ENCODE data around the gene BRCC3.
A peak's percentile ranks its signal among the peaks of the same experiment; 100 is the strongest.

Gene BRCC3

DNA sequence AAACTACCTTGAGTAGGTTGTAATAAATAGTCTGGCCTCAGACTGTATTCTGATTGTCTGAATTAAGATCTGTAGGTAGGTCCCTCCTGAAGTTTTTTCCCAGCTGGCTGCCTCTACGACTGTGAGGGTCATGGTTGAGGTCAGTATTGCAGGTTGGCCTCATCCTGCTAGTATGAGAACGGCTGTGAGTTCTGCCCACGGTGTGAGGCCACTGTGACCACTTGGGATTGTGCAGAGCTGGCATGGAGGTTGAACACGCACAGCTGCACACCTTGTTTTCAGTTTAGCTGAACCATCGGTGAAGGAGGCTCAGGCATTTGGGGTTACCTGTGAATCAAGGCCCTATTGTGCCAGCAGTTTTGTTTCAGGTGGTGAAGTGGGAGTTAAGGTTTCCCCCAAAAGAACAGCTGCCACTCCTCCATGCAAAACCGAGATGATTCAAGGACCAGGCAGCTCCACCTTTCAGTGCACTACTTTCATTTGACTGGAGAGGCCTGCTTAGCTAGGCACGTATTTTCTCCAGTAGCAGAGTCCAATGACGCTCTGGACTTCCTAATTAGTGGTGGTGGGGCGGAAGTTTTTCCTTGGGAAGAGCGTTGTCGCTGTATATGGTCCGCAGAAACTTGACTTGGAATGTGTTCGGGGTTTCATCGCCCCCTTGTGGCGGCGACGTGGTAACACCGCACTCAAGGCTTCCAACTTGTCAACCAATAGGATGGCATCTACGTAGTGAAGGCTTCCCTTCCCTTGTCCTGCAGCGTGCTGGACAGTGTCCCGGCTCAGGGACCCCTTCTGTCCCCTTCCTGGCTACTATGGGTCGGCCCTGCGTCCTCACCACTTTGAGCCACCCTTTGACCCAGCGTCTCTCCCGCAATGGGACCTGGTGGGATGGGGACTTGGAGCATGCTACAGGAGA is 14.2 kb upstream of the BRCC3 start:
- DNase-seq (ENCODE audit: low read depth in 3 of 3) = peak in 2 of 3 experiments; percentile 6 to 24

DNA sequence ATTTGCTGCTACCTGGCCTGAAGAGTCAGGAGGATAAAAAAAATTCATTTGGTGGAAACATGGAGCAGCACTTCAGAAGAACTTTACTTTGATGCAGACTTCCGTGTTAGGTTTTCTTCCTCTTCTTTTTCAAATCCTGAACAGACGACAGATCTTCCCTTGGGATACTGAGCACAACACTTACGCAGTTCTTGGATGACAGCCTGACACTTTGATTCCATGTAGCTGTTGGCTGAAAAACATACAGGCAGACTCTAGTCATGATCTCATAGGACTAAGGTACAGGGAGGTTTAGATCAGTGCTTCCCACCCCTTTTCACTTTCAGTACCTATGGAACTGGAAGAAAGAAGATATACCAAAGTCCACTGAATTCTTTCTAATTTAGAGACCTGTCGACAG is 9.5 kb upstream of the BRCC3 start:
- no peak for DNase-seq (ENCODE audit: low read depth in 3 of 3)

GRCh38 chrX:155065035-155065734 is 6.1 kb upstream of the BRCC3 start:
- DNase-seq (ENCODE audit: low read depth in 3 of 3) = no peak

DNA sequence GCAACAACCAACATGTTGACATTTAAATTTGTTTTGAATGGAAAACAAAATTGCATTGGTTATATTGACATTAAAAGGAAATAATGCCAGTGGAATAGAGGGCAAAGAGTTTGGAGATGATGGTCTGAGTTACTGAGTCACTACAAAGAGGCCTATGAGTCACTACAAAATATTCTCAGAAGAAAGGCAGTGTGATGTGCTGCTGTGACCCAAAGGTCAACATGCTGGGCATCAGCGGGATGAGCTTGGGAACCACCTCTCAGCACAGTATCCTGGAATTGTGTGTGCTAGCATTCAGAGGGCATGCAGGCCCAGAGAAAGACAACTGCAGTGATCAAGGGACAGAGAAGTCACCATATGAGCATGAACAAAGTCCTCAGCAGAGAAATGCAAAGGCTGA is 3.1 kb upstream of the BRCC3 start:
- no peak for DNase-seq (ENCODE audit: low read depth in 3 of 3)

DNA sequence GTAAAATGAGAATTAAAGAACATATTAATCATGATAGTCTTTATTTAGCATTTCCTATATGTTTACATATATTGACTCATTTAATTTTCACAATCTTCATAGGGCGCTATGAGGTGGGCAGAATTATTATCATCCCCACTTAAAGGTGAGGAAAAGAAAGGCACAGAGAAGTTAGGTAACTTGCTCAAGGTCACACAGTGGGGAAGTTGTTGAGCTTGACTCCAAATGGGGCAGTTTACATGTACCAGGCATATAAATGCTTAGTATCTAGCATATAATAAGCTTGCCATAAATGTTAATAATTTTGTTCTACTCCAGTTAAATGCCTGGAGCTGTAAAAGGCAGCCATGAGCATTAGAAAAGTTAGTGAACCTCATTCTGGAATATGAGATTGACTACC is 1.9 kb upstream of the BRCC3 start:
- no peak for DNase-seq (ENCODE audit: low read depth in 3 of 3)

- no peak for DNase-seq (ENCODE audit: low read depth in 3 of 3)
Observed at GRCh38 chrX:155070038-155070437, 1.3 kb upstream of the BRCC3 start.

DNA sequence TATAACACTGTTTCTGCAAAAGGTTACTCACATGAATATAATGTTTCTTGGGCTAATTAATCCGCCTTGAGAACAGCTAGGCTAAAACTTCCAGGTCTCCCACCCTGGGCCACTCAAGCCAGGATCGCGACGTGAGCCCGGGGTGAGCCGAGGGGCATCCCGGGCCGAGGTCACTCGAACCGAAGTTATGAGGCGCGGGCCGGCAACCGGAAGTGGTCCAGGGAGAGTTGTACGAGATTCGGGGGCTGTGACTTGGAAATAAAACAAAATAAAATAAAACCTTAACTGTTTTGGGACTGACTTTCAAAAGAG is 689 bp upstream of the BRCC3 start:
- no peak for DNase-seq (ENCODE audit: low read depth in 3 of 3)

- no peak for DNase-seq (ENCODE audit: low read depth in 3 of 3)
Observed at GRCh38 chrX:155071694-155072280, 479 bp downstream of the BRCC3 start.

DNA sequence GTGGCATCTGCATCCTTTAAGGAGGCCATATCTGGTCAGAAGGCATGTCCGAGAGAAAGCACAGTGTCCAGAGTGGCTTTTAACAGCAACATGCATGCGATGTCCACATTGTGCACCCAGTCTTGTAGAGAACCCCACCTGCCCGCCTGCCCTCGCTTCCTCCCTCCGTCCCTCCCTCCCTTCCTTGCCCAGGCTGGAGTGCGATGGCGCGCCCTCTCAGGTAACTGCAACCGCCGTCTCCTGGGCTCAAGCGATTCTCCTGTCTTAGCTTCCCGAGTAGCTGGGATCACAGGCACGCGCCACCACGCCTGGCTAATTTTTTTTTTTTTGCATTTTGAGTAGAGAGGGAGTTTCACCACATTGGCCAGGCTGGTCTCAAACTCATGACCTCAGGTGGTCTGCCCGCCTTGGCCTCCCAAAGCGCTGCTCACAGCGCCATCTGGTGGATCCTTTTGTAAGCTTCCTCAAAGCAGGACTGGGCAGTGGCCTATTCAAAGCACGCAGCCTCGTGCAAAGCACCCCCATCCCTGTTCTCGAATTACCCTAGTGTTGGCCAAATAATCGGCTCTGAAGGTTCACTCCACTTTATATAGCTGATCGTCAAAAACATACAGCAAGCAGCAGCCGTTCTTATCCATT is 15.0 kb downstream of the BRCC3 start:
- DNase-seq (ENCODE audit: low read depth in 3 of 3) = peak in 1 of 3 experiments; percentile 28

- DNase-seq (ENCODE audit: low read depth in 3 of 3) = no peak
Observed at GRCh38 chrX:155086961-155087735, 15.8 kb downstream of the BRCC3 start.

- peak in 1 of 3 experiments; percentile 0 for DNase-seq (ENCODE audit: low read depth in 3 of 3)
Observed at GRCh38 chrX:155094468-155095061, 23.3 kb downstream of the BRCC3 start.

DNA sequence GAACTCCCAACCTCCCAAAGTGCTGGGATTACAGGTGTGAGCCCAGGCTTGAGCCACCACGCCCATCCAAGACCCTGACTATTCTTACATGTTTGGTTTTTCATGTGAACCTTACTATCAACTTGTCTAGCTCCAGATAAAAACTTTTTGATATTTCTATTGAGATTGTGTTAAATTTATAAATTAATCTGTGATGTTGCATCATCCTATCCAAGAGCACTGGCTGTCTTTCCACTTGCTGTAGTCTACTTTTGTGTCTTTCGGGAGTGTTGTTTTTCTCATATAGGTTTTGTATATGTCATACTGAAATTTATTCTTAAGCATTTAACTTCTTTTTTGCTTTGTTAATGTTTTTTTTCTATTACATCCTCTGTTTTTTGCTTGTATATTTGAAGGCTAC is 34.6 kb downstream of the BRCC3 start:
- no peak for DNase-seq (ENCODE audit: low read depth in 3 of 3)

GRCh38 chrX:155108427-155108826 is 37.1 kb downstream of the BRCC3 start:
- no peak for DNase-seq (ENCODE audit: low read depth in 3 of 3)

- DNase-seq (ENCODE audit: low read depth in 3 of 3) = no peak
Observed at GRCh38 chrX:155112171-155112570, 40.9 kb downstream of the BRCC3 start.

- no peak for DNase-seq (ENCODE audit: low read depth in 3 of 3)
Observed at GRCh38 chrX:155113097-155113496, 41.8 kb downstream of the BRCC3 start.

GRCh38 chrX:155115174-155115819 is 44.0 kb downstream of the BRCC3 start:
- DNase-seq (ENCODE audit: low read depth in 3 of 3) = no peak

GRCh38 chrX:155127465-155127864 is 56.2 kb downstream of the BRCC3 start:
- no peak for DNase-seq (ENCODE audit: low read depth in 3 of 3)

- no peak for DNase-seq (ENCODE audit: low read depth in 3 of 3)
Observed at GRCh38 chrX:155127940-155128339, 56.6 kb downstream of the BRCC3 start.

- no peak for DNase-seq (ENCODE audit: low read depth in 3 of 3)
Observed at GRCh38 chrX:155132110-155132509, 60.8 kb downstream of the BRCC3 start.

- no peak for DNase-seq (ENCODE audit: low read depth in 3 of 3)
Observed at GRCh38 chrX:155134255-155134654, 62.9 kb downstream of the BRCC3 start.

Data from stimulated activated CD4-positive, alpha-beta T cell treated with anti-CD3 and anti-CD28 coated beads, TNF-alpha, amount 100 ng/mL, for 24 hours (primary cell).